ENCODE results near the gene CD226.
"Not testable (repeated sequence)": the region's sequence is repeated elsewhere in the genome, so short reads cannot be mapped to it uniquely, and the experiment has no call there.

CD226 gene

DNA sequence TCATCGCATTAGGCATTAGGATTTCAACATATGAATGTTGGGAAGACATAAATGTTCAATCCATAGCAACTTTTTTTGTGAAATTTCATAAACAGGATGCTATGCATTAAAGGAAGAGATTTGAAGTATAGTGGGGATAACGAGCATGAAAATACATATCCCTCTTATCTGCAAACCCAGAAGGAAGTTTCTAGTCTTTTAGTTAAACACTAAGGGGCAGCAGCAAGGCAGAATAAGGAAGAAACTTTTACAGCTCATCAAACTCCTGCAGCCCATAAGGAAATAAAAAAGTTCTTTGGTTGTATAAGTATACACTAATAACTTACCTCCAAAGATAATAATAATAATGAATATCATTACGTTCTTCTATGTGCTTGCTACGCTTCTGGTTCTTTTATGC is 81.5 kb downstream of the CD226 start:
- Histone ChIP-seq H3K9me3 (ENCODE audit: control insufficient read depth, insufficient read depth, low read depth, low read length) (no peaks in the 10 kb centered on the region), H3K27me3 (ENCODE audit: control insufficient read depth, insufficient read depth, low read length) (no peaks in the 10 kb centered on the region), H3K36me3 (ENCODE audit: control insufficient read depth, insufficient read depth, low read length) (no peaks in the 10 kb centered on the region), H3K4me1 (ENCODE audit: control insufficient read depth, insufficient read depth, low read length) (no peaks in the 10 kb centered on the region), H3K4me3 (ENCODE audit: low read depth, low read length) (no peak overlapping the region), H3K27ac (ENCODE audit: low read depth, low read length) (no peak overlapping the region), H3K9ac (ENCODE audit: low read length) (no peak overlapping the region)

GRCh38 chr18:69865776-69866175 is 81.9 kb downstream of the CD226 start:
- no peaks in the 10 kb centered on the region for H3K4me1 ChIP-seq (ENCODE audit: control insufficient read depth, insufficient read depth, low read length)
- H3K9me3 ChIP-seq (ENCODE audit: control insufficient read depth, insufficient read depth, low read depth, low read length) = no peaks in the 10 kb centered on the region
- H3K27ac ChIP-seq (ENCODE audit: low read depth, low read length) = no peak overlapping the region
- no peaks in the 10 kb centered on the region for H3K36me3 ChIP-seq (ENCODE audit: control insufficient read depth, insufficient read depth, low read length)
- H3K4me3 ChIP-seq (ENCODE audit: low read depth, low read length) = no peak overlapping the region
- no peaks in the 10 kb centered on the region for H3K27me3 ChIP-seq (ENCODE audit: control insufficient read depth, insufficient read depth, low read length)
- H3K9ac ChIP-seq (ENCODE audit: low read length) = no peak overlapping the region

DNA sequence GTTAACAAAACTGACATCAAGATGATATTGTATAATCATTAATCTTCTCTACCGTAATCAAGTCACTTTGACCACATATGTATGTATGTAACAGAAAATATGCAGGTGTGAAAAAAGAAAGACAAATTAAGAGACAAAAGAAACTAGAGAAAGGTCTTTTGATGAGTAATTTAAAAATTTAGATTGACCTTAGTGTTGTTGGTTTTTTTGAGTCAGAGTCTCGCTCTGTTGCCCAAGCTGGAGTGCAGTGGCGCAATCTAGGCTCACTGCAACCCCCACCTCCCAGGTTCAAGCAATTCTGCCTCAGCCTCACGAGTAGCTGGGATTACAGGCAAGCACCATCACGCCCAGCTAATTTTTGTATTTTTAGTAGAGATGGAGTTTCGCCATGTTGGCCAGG is 82.9 kb downstream of the CD226 start:
- H3K9me3 ChIP-seq (ENCODE audit: control insufficient read depth, insufficient read depth, low read depth, low read length); H3K27ac ChIP-seq (ENCODE audit: low read depth, low read length); H3K36me3 ChIP-seq (ENCODE audit: control insufficient read depth, insufficient read depth, low read length); H3K9ac ChIP-seq (ENCODE audit: low read length); H3K27me3 ChIP-seq (ENCODE audit: control insufficient read depth, insufficient read depth, low read length); H3K4me3 ChIP-seq (ENCODE audit: low read depth, low read length); H3K4me1 ChIP-seq (ENCODE audit: control insufficient read depth, insufficient read depth, low read length): not testable (repeated sequence)

DNA sequence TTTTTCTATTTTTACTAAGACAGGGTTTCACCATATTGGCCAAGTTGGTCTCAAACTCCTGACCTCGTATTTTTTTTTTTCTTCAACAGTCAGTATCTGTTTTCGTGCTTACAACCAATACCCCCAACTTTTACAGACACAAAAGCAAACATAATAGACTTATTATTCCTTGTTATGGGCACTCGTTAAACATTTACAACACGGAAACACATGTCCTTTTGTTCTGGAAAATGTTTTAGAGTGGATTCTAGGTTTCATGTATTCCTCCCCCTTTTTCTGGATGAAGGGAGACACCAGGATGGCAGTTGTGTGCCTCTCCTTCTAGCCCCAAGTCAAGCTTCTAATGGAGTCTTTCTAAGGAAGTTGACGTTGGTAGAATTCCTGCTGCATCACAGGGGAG is 88.8 kb downstream of the CD226 start:
- H3K27ac ChIP-seq (ENCODE audit: low read depth, low read length) = no peak overlapping the region
- no peaks in the 10 kb centered on the region for H3K36me3 ChIP-seq (ENCODE audit: control insufficient read depth, insufficient read depth, low read length)
- no peak overlapping the region for H3K9ac ChIP-seq (ENCODE audit: low read length)
- no peaks in the 10 kb centered on the region for H3K9me3 ChIP-seq (ENCODE audit: control insufficient read depth, insufficient read depth, low read depth, low read length)
- no peaks in the 10 kb centered on the region for H3K27me3 ChIP-seq (ENCODE audit: control insufficient read depth, insufficient read depth, low read length)
- no peak overlapping the region for H3K4me3 ChIP-seq (ENCODE audit: low read depth, low read length)
- no peaks in the 10 kb centered on the region for H3K4me1 ChIP-seq (ENCODE audit: control insufficient read depth, insufficient read depth, low read length)

DNA sequence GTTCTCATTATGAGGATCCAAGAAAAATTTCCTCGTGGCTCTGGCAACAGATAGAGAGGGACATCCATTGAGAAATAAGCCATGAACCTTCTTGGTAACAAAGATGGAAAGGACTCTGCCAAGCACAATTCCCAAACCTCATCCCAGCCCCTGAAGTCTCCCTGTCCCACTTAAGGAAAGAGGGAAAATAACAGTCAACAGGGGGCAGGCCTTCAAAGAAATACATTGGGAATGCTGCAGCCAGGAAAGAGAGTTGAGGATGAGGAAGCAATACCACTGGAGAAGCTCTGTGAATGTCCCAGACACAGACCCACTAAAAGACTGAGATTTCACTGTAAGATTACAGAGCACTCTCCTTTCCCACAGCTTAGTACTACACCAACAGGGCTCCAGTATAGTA is 93.2 kb downstream of the CD226 start:
- Histone ChIP-seq H3K4me1 (ENCODE audit: control insufficient read depth, insufficient read depth, low read length) (no peaks in the 10 kb centered on the region), H3K9ac (ENCODE audit: low read length) (no peak overlapping the region), H3K27me3 (ENCODE audit: control insufficient read depth, insufficient read depth, low read length) (no peaks in the 10 kb centered on the region), H3K9me3 (ENCODE audit: control insufficient read depth, insufficient read depth, low read depth, low read length) (no peaks in the 10 kb centered on the region), H3K27ac (ENCODE audit: low read depth, low read length) (no peak overlapping the region), H3K36me3 (ENCODE audit: control insufficient read depth, insufficient read depth, low read length) (no peaks in the 10 kb centered on the region), H3K4me3 (ENCODE audit: low read depth, low read length) (no peak overlapping the region)

GRCh38 chr18:69853051-69853450 is 94.6 kb downstream of the CD226 start:
- Histone ChIP-seq H3K27ac (ENCODE audit: low read depth, low read length) (no peak overlapping the region), H3K27me3 (ENCODE audit: control insufficient read depth, insufficient read depth, low read length) (no peaks in the 10 kb centered on the region)

GRCh38 chr18:69845593-69846506 is 101.8 kb downstream of the CD226 start:
- H3K9me3 ChIP-seq (ENCODE audit: control insufficient read depth, insufficient read depth, low read depth, low read length) = no peaks in the 10 kb centered on the region
- no peaks in the 10 kb centered on the region for H3K36me3 ChIP-seq (ENCODE audit: control insufficient read depth, insufficient read depth, low read length)
- H3K4me1 ChIP-seq (ENCODE audit: control insufficient read depth, insufficient read depth, low read length) = no peaks in the 10 kb centered on the region
- H3K4me3 ChIP-seq (ENCODE audit: low read depth, low read length) = no peak overlapping the region
- H3K27me3 ChIP-seq (ENCODE audit: control insufficient read depth, insufficient read depth, low read length) = no peaks in the 10 kb centered on the region
- H3K9ac ChIP-seq (ENCODE audit: low read length) = no peak overlapping the region
- H3K27ac ChIP-seq (ENCODE audit: low read depth, low read length) = no peak overlapping the region

More at GRCh38 chr18:69853051-69853450, 94.6 kb downstream of the CD226 start:
- Histone ChIP-seq H3K9me3 (ENCODE audit: control insufficient read depth, insufficient read depth, low read depth, low read length) (no peaks in the 10 kb centered on the region), H3K4me3 (ENCODE audit: low read depth, low read length) (no peak overlapping the region), H3K9ac (ENCODE audit: low read length) (no peak overlapping the region), H3K4me1 (ENCODE audit: control insufficient read depth, insufficient read depth, low read length) (no peaks in the 10 kb centered on the region), H3K36me3 (ENCODE audit: control insufficient read depth, insufficient read depth, low read length) (no peaks in the 10 kb centered on the region)

- H3K27me3 ChIP-seq (ENCODE audit: control insufficient read depth, insufficient read depth, low read length) = no peaks in the 10 kb centered on the region
Observed at GRCh38 chr18:69844656-69845055, 103.0 kb downstream of the CD226 start.

DNA sequence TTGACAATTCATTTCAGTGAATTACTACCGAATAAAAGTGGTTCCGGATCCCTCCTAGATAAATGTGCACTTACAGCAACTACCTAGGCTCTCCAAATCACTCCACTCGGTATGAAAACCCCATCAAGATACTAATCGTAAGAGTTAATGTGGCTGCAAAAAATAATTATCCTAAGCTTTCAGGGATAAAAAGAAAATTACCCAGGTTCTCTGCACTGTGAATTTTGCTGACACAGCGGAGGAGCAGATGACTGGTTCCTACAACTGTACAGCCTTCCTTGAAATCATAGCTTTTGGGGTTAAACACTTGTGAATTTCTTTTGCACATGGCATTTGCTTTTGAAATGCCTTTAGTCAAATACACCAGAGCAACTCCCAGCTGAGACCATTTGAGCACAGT is 104.7 kb downstream of the CD226 start:
- no peaks in the 10 kb centered on the region for H3K27me3 ChIP-seq (ENCODE audit: control insufficient read depth, insufficient read depth, low read length)
- H3K9ac ChIP-seq (ENCODE audit: low read length) = no peak overlapping the region
- peaks cover 4% of the 10 kb centered on the region; the same call in 1 of the 2 replicates for H3K4me1 ChIP-seq (ENCODE audit: control insufficient read depth, insufficient read depth, low read length)
- H3K36me3 ChIP-seq (ENCODE audit: control insufficient read depth, insufficient read depth, low read length) = no peaks in the 10 kb centered on the region
- H3K27ac ChIP-seq (ENCODE audit: low read depth, low read length) = no peak overlapping the region
- H3K9me3 ChIP-seq (ENCODE audit: control insufficient read depth, insufficient read depth, low read depth, low read length) = no peaks in the 10 kb centered on the region
- H3K4me3 ChIP-seq (ENCODE audit: low read depth, low read length) = no peak overlapping the region

More at GRCh38 chr18:69844656-69845055, 103.0 kb downstream of the CD226 start:
- no peaks in the 10 kb centered on the region for H3K36me3 ChIP-seq (ENCODE audit: control insufficient read depth, insufficient read depth, low read length)
- H3K9ac ChIP-seq (ENCODE audit: low read length) = no peak overlapping the region
- no peak overlapping the region for H3K4me3 ChIP-seq (ENCODE audit: low read depth, low read length)
- no peaks in the 10 kb centered on the region for H3K9me3 ChIP-seq (ENCODE audit: control insufficient read depth, insufficient read depth, low read depth, low read length)
- H3K27ac ChIP-seq (ENCODE audit: low read depth, low read length) = no peak overlapping the region
- no peaks in the 10 kb centered on the region for H3K4me1 ChIP-seq (ENCODE audit: control insufficient read depth, insufficient read depth, low read length)

- no peaks in the 10 kb centered on the region for H3K9me3 ChIP-seq (ENCODE audit: control insufficient read depth, insufficient read depth, low read depth, low read length)
- H3K36me3 ChIP-seq (ENCODE audit: control insufficient read depth, insufficient read depth, low read length) = no peaks in the 10 kb centered on the region
- H3K9ac ChIP-seq (ENCODE audit: low read length) = no peak overlapping the region
- H3K27ac ChIP-seq (ENCODE audit: low read depth, low read length) = no peak overlapping the region
- H3K4me1 ChIP-seq (ENCODE audit: control insufficient read depth, insufficient read depth, low read length) = peaks cover 4% of the 10 kb centered on the region; the same call in 1 of the 2 replicates
- H3K4me3 ChIP-seq (ENCODE audit: low read depth, low read length) = no peak overlapping the region
- no peaks in the 10 kb centered on the region for H3K27me3 ChIP-seq (ENCODE audit: control insufficient read depth, insufficient read depth, low read length)
Observed at GRCh38 chr18:69841117-69841516, 106.6 kb downstream of the CD226 start.

DNA sequence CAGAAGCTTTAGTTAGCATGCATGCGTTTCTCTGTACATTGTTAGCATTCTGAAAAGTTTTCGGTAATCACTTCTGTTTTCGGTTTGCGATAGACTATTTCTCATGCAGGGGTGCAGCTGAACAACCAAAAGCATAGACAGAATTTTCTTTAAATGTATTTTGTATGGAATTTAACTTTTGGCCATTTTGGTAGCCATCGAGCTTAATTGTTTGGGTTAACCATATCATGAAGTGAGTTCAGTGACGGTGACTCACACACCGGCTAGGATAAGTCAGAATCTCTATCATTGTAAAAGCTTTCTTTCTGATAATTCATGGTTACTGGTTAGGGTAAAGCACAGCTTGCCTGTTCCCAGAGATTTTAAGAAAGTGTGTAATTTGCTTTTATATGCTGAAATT is 107.2 kb downstream of the CD226 start:
- H3K4me3 ChIP-seq (ENCODE audit: low read depth, low read length) = no peak overlapping the region
- no peak overlapping the region for H3K27ac ChIP-seq (ENCODE audit: low read depth, low read length)
- no peak overlapping the region for H3K9ac ChIP-seq (ENCODE audit: low read length)
- no peaks in the 10 kb centered on the region for H3K9me3 ChIP-seq (ENCODE audit: control insufficient read depth, insufficient read depth, low read depth, low read length)
- no peaks in the 10 kb centered on the region for H3K27me3 ChIP-seq (ENCODE audit: control insufficient read depth, insufficient read depth, low read length)
- no peaks in the 10 kb centered on the region for H3K36me3 ChIP-seq (ENCODE audit: control insufficient read depth, insufficient read depth, low read length)
- peaks cover 4% of the 10 kb centered on the region; the same call in 1 of the 2 replicates for H3K4me1 ChIP-seq (ENCODE audit: control insufficient read depth, insufficient read depth, low read length)
